GM21825 (cell line): ENCODE measurements around the gene NFE2L3.
"Not testable (repeated sequence)": the region's sequence is repeated elsewhere in the genome, so short reads cannot be mapped to it uniquely, and the experiment has no call there.

Experiments
- ATAC-seq: cut with Tn5 transposase; IDR thresholded peaks from one replicate; pipeline ENCODE4 v1.9.1; 2021; ENCODE audit warnings: mild to moderate bottlenecking, moderate library complexity; ENCODE audit not compliant: unreplicated experiment

Gene NFE2L3

GRCh38 chr7:26167303-26167934 is 15.4 kb downstream of the NFE2L3 start:
- ATAC-seq, result peak; percentile 65

DNA sequence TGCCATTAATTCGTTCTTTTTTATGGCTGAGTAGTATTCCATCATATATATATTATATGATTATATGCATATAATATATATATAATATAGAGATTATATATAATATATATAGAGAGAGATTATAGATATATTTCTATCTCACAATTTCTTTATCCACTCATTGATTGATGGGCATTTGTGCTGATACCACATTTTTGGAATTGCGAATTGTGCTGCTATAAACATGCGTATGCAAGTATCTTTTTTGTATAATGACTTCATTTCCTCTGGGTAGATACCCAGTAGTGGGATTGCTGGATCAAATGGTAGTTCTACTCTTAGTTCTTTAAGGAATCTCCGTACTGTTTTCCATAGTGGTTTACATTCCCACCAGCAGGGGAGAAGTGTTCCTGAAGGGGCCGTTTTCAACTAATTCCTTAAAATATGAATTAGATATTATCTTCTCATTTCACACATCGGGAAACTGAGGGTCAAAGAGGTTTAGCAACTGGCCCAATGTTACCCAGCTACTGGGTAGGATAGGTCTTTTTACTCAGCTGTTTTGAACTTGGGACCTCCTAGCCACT is 16.5 kb downstream of the NFE2L3 start:
- ATAC-seq, result no peak

GRCh38 chr7:26169271-26169670 is 17.3 kb downstream of the NFE2L3 start:
- ATAC-seq, result no peak

- no peak for ATAC-seq
Observed at GRCh38 chr7:26170663-26171062, 18.7 kb downstream of the NFE2L3 start.

GRCh38 chr7:26171601-26172000 is 19.6 kb downstream of the NFE2L3 start:
- ATAC-seq, result no peak

DNA sequence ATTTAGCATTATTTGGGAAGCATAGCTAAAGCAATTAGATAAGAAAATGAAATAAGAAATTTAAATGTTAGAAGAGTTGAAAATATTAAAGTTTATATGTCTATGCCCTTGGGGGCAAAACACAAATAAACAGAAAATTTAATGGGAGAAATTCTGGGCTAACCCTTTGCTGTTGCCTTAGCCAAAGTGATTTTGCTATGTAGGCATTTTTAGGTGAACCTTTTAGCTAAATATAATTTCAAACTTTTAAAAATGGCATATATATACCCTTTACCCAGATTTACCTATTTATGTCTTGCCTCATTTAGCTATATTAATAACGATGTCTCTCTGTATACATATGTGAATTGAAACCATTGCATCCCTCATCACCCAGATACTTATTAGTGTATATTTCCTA is 20.1 kb downstream of the NFE2L3 start:
- ATAC-seq, result no peak

GRCh38 chr7:26175903-26176302 is 23.9 kb downstream of the NFE2L3 start:
- not testable (repeated sequence) for ATAC-seq

GRCh38 chr7:26176696-26177095 is 24.7 kb downstream of the NFE2L3 start:
- ATAC-seq, result not testable (repeated sequence)

GRCh38 chr7:26177269-26177668 is 25.3 kb downstream of the NFE2L3 start:
- ATAC-seq, result not testable (repeated sequence)

GRCh38 chr7:26178272-26178960 is 26.4 kb downstream of the NFE2L3 start:
- no peak for ATAC-seq

- ATAC-seq, result no peak
Observed at GRCh38 chr7:26179422-26179821, 27.4 kb downstream of the NFE2L3 start.

DNA sequence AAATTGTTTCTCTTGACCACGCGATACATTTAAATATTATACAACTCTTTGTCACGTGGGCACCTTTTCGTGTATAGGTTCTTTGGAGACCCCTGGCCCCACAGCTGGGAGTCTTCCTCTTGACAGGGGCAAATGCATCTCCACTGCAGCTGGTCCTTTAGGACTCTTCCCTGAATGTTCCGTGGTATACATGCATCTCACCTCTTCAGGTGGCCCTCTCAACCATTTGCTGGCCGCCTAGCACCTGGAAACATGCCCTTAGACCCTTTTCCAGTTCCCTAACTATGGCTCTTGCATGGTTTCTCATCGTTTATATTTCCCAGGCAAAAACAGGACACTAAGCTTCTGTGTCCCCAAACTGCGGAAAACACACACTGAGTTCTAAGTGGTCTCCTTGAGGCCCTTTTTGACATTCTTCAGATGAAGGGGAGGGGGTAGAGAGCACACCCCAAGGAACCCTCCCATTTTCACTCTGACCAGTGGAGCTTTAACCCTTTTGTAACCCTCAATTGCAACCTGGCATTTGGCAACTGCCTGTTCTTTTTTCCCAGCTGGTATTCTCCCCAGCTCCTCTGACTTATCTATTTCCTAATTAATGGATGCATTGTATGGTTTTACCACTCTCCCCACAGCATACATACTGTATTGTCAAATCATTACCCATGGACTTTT is 28.0 kb downstream of the NFE2L3 start:
- ATAC-seq, result no peak

DNA sequence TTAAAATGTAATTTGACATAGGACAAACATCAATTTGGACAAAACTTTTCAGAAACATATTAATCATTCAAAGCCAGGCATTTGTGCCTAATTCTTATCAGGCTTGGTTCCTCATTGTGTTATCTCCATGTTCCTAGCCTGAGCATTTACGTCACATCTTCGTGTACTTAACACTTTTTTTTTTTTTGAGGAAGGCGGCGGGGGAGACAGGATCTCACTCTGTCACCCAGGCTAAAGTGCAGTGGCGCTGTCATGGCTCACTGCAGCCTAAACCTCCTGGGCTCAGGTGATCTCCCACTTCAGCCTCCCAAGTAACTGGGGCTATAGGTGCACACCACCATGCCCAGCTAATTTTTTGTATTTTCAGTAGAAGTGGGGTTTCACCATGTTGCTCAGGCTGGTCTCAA is 28.8 kb downstream of the NFE2L3 start:
- ATAC-seq, result no peak

DNA sequence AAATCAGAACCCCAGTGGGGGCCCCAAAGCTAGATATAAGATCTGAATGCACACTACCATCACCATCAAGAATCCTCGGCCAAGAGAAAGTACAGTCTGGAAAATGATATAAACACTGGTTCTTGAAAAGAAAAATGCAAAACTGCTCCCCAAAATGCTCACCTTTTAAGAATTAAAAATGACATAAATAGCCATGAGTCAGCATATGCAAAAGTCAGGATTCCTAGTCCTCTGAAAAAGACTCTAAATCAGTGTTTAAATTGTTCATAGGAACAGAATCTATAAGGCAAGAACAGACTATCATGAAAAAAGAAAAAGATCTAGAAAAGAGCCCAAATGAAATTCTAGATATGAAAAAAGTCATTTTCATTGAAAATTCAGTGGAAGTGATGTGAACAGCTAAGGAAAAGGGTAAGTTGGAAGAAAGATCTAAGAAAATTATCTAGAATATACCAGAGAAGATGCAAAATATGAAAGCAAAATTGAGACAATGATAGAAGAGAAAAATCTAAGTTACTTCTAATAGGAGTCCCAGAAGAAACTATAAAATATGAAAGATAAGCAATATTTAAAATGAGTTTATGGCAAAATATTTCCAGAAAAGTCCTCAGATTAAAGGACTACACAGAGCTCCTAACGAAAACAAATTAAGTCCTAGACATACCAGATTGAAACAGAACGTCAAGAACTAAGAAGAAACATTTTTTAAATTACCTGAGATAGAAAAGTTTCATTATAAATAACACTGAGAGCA is 29.7 kb downstream of the NFE2L3 start:
- no peak for ATAC-seq

- ATAC-seq, result no peak
Observed at GRCh38 chr7:26182283-26182682, 30.3 kb downstream of the NFE2L3 start.

DNA sequence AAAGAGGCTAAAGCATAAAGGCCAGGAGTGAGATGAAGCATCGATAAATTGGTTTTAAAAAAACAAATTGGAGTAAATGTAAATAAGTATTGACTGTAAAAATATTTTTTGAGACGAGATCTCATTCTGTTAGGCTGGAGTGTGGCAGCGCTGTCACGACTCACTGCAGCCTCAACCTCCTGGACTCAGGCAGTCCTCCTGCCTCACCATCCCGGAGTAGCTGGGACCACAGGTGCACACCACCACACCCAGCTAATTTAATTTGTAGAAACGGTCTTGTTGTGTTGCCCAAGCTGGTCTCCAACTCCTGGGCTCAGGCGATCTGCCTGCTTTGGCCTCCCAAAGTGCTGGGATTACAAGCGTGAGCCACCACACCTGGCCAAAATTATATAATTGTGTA is 30.7 kb downstream of the NFE2L3 start:
- no peak for ATAC-seq

GRCh38 chr7:26183545-26184280 is 31.7 kb downstream of the NFE2L3 start:
- ATAC-seq, result no peak

GRCh38 chr7:26184281-26185101 is 32.5 kb downstream of the NFE2L3 start:
- not testable (repeated sequence) for ATAC-seq

DNA sequence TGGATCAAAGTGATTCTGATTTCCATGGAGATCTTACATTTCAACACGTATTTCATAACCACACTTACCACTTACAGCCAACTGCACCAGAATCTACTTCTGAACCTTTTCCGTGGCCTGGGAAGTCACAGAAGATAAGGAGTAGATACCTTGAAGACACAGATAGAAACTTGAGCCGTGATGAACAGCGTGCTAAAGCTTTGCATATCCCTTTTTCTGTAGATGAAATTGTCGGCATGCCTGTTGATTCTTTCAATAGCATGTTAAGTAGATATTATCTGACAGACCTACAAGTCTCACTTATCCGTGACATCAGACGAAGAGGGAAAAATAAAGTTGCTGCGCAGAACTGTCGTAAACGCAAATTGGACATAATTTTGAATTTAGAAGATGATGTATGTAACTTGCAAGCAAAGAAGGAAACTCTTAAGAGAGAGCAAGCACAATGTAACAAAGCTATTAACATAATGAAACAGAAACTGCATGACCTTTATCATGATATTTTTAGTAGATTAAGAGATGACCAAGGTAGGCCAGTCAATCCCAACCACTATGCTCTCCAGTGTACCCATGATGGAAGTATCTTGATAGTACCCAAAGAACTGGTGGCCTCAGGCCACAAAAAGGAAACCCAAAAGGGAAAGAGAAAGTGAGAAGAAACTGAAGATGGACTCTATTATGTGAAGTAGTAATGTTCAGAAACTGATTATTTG is 33.3 kb downstream of the NFE2L3 start:
- ATAC-seq, result no peak
